ENCODE measurements around the gene GLB1L3. TPM values are rescaled to one million over a fixed set of nuclear protein-coding genes. Genes with fewer than 3 reads are reported as not detected.

Gene GLB1L3
- total RNA-seq, 4 donors from 2014 or later: not detected

DNA sequence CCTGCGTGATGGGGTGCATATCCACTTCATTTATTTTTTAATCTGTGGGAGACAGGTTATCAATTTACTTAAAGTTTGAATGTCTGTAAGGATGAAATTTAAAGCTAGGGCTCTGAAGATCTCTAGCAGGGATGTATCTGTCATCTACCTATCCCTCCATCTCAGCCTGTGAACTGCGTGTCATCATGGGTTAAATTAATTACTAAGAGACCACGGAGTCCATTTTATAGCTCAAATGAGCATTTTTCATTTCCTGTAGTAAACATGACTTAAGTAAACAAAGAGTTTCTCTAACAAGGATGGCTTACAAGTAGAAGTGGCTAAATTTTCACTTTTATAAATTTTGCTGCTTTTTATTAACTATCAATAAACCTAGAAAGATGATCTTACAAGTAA lies 2.9 kb upstream of the GLB1L3 start:
- in situ Hi-C loops (cut with MboI; ENCODE audit: low sequenced_read_pairs in 4 of 4) (no loop called here), intact Hi-C loops (cut with DNase I; ENCODE audit: low total_unique reads) (no loop called here)
- DNase-seq (no peak), ATAC-seq (no peak)
- H3K9me3 ChIP-seq: no peaks in the 10 kb centered on the region
- peaks cover 0 to 10% of the 10 kb centered on the region in 2 donors for H3K4me1 ChIP-seq
- no peak overlapping the region for H3K27ac ChIP-seq
- no peaks in the 10 kb centered on the region for H3K36me3 ChIP-seq
- no peak overlapping the region for H3K4me3 ChIP-seq
- peaks cover 65 to 75% (median 68%) of the 10 kb centered on the region in 3 donors for H3K27me3 ChIP-seq
- TF ChIP-seq POLR2A (IDR thresholded peaks at IDR 0.05): no peak
- TF ChIP-seq, protein P1, sequence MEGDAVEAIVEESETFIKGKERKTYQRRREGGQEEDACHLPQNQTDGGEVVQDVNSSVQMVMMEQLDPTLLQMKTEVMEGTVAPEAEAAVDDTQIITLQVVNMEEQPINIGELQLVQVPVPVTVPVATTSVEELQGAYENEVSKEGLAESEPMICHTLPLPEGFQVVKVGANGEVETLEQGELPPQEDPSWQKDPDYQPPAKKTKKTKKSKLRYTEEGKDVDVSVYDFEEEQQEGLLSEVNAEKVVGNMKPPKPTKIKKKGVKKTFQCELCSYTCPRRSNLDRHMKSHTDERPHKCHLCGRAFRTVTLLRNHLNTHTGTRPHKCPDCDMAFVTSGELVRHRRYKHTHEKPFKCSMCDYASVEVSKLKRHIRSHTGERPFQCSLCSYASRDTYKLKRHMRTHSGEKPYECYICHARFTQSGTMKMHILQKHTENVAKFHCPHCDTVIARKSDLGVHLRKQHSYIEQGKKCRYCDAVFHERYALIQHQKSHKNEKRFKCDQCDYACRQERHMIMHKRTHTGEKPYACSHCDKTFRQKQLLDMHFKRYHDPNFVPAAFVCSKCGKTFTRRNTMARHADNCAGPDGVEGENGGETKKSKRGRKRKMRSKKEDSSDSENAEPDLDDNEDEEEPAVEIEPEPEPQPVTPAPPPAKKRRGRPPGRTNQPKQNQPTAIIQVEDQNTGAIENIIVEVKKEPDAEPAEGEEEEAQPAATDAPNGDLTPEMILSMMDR (IDR thresholded peaks at IDR 0.05 in 4 of 5, conservative IDR thresholded peaks at IDR 0.05 in 1 of 5): no peak

GRCh38 chr11:134275188-134275533 lies 1.0 kb upstream of the GLB1L3 start:
- DNase-seq (no peak), ATAC-seq (no peak)
- TF ChIP-seq POLR2A (IDR thresholded peaks at IDR 0.05): no peak
- TF ChIP-seq, protein P1 (IDR thresholded peaks at IDR 0.05 in 4 of 5, conservative IDR thresholded peaks at IDR 0.05 in 1 of 5): no peak
- Histone ChIP-seq H3K4me1 (peaks cover 0 to 10% of the 10 kb centered on the region in 2 donors), H3K27me3 (peaks cover 63 to 84% (median 81%) of the 10 kb centered on the region in 3 donors), H3K9me3 (no peaks in the 10 kb centered on the region), H3K4me3 (peak overlapping the region in 1 of 4 donors; percentile 44), H3K27ac (no peak overlapping the region), H3K36me3 (no peaks in the 10 kb centered on the region)
- in situ Hi-C loops (cut with MboI; ENCODE audit: low sequenced_read_pairs in 4 of 4) (no loop called here), intact Hi-C loops (cut with DNase I; ENCODE audit: low total_unique reads) (no loop called here)

- no peaks in the 10 kb centered on the region for H3K9me3 ChIP-seq
- no peak overlapping the region for H3K27ac ChIP-seq
- peaks cover 0 to 10% of the 10 kb centered on the region in 2 donors for H3K4me1 ChIP-seq
- intact Hi-C loops (cut with DNase I; ENCODE audit: low total_unique reads) (no loop called here), in situ Hi-C loops (cut with MboI; ENCODE audit: low sequenced_read_pairs in 4 of 4) (no loop called here)
- peak overlapping the region; percentile 25 to 44 (median 32) for H3K4me3 ChIP-seq
- H3K36me3 ChIP-seq: no peaks in the 10 kb centered on the region
- DNase-seq (no peak), ATAC-seq (no peak)
- peaks cover 60 to 88% (median 73%) of the 10 kb centered on the region in 3 donors for H3K27me3 ChIP-seq
- TF ChIP-seq, protein P1 (IDR thresholded peaks at IDR 0.05 in 4 of 5, conservative IDR thresholded peaks at IDR 0.05 in 1 of 5): no peak
- no peak for TF ChIP-seq POLR2A (IDR thresholded peaks at IDR 0.05)
These were observed 410 bp downstream of the GLB1L3 start for GRCh38 chr11:134276396-134277182.

GRCh38 chr11:134277183-134278001 lies 1.2 kb downstream of the GLB1L3 start:
- H3K9me3 ChIP-seq: no peaks in the 10 kb centered on the region
- no peak for ATAC-seq
- H3K27me3 ChIP-seq: peaks cover 55 to 81% (median 65%) of the 10 kb centered on the region in 3 donors
- H3K4me1 ChIP-seq: peaks cover 0 to 10% of the 10 kb centered on the region in 2 donors
- H3K36me3 ChIP-seq: no peaks in the 10 kb centered on the region
- DNase-seq: no peak
- in situ Hi-C loops (cut with MboI; ENCODE audit: low sequenced_read_pairs in 4 of 4): no loop called here
- intact Hi-C loops (cut with DNase I; ENCODE audit: low total_unique reads): no loop called here
- H3K4me3 ChIP-seq: peak overlapping the region in 1 of 4 donors; percentile 44
- no peak overlapping the region for H3K27ac ChIP-seq
- TF ChIP-seq, protein P1 (IDR thresholded peaks at IDR 0.05 in 4 of 5, conservative IDR thresholded peaks at IDR 0.05 in 1 of 5): no peak
- no peak for TF ChIP-seq POLR2A (IDR thresholded peaks at IDR 0.05)

Data from gastrocnemius medialis (tissue), 4 donors.